ENCODE data around the gene VASH2. TPM values are rescaled to one million over a fixed set of nuclear protein-coding genes. Genes with fewer than 3 reads are reported as not detected.

VASH2 gene
- total RNA-seq, 1 experiment from 2014 or later, result 50.9 TPM

DNA sequence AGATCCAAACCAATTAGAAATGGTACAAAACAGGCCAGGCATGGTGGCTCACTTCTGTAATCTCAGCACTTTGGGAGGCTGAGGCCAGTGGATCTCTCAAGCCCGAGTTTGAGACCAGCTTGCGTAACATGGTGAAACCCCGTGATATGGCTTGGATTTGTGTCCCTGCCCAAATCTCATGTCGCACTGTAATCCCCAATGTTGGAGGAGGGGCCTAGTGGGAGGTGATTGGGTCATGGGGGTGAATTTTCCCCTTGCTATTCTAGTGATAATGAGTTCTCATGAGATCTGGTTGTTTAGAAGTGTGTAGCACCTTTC is 7.0 kb upstream of the VASH2 start:
- H3K36me3 ChIP-seq (replicated peaks; ENCODE audit: control insufficient read depth, insufficient read depth, low read length), result no peaks in the 10 kb centered on the region
- no peak overlapping the region for H3K4me3 ChIP-seq (ENCODE audit: insufficient read depth, low read depth, low read length)
- H3K27me3 ChIP-seq (ENCODE audit: control insufficient read depth, insufficient read depth, low read length), result no peaks in the 10 kb centered on the region
- DNase-seq, result no peak

DNA sequence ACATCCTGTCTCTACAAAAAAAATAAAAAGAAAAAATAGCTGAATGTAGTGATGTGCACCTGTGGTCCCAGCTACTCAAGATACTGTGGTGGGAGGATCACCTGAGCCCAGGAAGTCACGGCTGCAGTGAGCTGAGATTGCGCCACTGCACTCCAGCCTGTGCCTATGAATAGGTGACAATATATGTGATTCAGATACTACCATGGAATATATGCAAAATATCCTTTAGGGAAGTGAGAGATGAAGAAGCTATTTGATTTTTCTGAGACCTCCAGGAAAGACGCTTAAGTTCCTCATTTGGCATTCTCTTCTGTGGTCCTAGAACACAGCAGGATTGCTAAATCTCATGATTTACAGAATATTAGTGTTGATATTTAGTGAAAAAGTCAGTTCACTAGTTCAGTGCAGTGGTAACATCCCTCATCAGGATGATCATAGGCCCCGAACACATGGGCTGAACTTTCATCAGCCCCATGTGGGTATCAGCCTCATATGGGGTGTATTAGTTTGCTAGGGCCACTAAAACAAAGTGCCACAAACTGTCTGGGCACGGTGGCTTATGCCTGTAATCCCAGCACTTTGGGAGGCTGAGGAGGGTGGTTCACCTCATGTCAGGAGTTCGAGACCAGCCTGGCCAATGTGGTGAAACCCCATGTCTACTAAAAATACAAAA is 6.0 kb upstream of the VASH2 start:
- DNase-seq, result no peak
- Histone ChIP-seq H3K36me3 (replicated peaks; ENCODE audit: control insufficient read depth, insufficient read depth, low read length) (no peaks in the 10 kb centered on the region), H3K4me3 (ENCODE audit: insufficient read depth, low read depth, low read length) (no peak overlapping the region), H3K27me3 (ENCODE audit: control insufficient read depth, insufficient read depth, low read length) (peaks cover 4% of the 10 kb centered on the region)

DNA sequence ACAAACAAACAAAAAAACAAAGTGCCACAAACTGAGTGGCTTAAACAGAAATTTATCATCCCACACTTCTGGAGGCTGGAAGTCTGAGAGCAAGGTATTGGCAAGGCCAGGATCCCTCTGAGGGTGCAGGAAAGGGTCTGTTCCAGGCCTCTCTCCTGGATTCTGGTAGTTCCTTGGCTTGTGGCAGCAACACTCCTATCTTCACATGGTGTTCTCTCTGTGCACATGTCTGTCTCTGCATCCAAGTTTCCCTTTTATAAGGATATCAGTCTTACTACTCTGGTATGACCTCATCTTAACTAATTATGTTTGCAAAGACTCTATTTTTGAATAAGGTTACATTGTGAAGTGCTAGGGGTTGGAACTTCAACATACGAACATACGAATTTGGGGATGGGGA is 5.3 kb upstream of the VASH2 start:
- H3K36me3 ChIP-seq (replicated peaks; ENCODE audit: control insufficient read depth, insufficient read depth, low read length), result no peaks in the 10 kb centered on the region
- H3K4me3 ChIP-seq (ENCODE audit: insufficient read depth, low read depth, low read length), result no peak overlapping the region
- no peak for DNase-seq

DNA sequence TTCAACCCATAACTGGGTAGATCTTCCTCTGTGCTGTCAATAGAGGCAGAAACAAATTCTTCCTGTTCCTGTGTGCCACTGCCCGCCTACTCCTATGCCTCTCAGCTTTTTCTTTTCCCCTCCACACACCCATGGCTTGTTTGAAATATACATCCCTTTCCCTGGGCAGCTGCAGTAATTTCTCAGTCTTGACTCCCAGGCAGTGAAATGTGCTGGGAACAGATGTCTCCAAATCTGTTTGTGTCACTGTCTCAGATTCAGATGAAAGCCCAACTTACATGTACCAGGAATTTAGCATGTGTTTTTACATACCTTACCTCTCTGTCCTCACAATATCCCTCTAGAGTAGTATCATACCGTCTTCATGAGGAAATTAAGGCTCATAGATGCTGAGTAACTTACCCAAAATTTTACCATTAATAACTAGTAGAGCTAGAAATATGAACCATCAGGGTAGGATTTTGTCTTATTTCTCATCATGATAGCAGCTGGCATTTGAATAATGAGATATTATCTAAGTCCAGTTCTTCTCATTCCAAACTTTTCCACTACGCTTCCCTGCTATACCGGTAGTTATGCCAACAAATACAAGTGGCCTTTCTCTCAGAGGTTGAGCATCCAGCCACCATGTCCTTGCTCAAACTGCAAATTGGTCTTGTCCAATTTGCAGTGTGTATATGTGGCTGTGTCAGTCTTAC is 4.7 kb upstream of the VASH2 start:
- peaks cover 11% of the 10 kb centered on the region for H3K27me3 ChIP-seq (ENCODE audit: control insufficient read depth, insufficient read depth, low read length)
- no peak overlapping the region for H3K4me3 ChIP-seq (ENCODE audit: insufficient read depth, low read depth, low read length)
- DNase-seq, result no peak
- H3K36me3 ChIP-seq (replicated peaks; ENCODE audit: control insufficient read depth, insufficient read depth, low read length), result no peaks in the 10 kb centered on the region

More for the DNA sequence above, 5.3 kb upstream of the VASH2 start:
- H3K27me3 ChIP-seq (ENCODE audit: control insufficient read depth, insufficient read depth, low read length), result peaks cover 11% of the 10 kb centered on the region

DNA sequence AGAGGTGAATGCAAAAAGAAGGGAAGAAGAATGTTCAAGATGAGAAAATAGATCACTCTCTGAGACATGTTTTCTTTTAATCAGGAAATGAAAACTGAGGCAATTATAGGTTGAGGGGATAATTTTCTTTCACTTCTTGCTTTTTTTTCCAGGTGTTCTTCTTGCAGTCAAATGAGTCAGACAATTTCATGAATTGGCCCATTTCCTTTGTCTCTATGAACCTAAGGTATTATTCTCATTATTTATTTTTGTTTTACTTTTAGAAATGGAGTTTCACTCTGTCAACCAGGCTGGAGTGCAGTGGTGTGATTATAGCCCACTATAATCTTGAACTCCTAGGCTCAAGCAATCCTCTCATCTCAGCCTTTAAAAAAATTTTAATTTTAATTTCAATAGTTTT is 3.5 kb upstream of the VASH2 start:
- H3K4me3 ChIP-seq (ENCODE audit: insufficient read depth, low read depth, low read length), result no peak overlapping the region
- no peak for DNase-seq
- peaks cover 13% of the 10 kb centered on the region for H3K27me3 ChIP-seq (ENCODE audit: control insufficient read depth, insufficient read depth, low read length)
- H3K36me3 ChIP-seq (replicated peaks; ENCODE audit: control insufficient read depth, insufficient read depth, low read length), result peaks cover under 1% of the 10 kb centered on the region

DNA sequence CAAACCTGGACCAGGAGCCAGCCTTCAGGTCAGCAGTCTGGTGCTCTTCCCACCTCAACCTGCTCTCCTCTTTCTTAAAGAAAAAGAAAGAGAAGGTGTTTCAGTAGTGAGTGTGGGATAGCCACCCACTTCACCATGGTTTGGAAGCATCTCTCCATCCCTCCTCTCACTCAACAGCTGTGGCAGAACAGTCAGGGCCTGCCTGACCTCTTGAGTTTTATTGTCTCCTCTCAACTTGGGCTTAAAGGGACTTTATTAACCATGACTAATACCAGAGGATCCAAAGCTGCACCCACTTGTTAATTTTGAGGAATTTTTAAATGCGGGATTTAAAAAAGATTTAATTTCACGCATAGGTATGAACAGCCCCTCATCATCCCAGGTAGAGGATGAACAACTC is 570 bp upstream of the VASH2 start:
- Histone ChIP-seq H3K4me3 (ENCODE audit: insufficient read depth, low read depth, low read length) (peak overlapping the region; percentile 95), H3K27me3 (ENCODE audit: control insufficient read depth, insufficient read depth, low read length) (peaks cover 13% of the 10 kb centered on the region), H3K36me3 (replicated peaks; ENCODE audit: control insufficient read depth, insufficient read depth, low read length) (peaks cover 15% of the 10 kb centered on the region)
- DNase-seq, result no peak

DNA sequence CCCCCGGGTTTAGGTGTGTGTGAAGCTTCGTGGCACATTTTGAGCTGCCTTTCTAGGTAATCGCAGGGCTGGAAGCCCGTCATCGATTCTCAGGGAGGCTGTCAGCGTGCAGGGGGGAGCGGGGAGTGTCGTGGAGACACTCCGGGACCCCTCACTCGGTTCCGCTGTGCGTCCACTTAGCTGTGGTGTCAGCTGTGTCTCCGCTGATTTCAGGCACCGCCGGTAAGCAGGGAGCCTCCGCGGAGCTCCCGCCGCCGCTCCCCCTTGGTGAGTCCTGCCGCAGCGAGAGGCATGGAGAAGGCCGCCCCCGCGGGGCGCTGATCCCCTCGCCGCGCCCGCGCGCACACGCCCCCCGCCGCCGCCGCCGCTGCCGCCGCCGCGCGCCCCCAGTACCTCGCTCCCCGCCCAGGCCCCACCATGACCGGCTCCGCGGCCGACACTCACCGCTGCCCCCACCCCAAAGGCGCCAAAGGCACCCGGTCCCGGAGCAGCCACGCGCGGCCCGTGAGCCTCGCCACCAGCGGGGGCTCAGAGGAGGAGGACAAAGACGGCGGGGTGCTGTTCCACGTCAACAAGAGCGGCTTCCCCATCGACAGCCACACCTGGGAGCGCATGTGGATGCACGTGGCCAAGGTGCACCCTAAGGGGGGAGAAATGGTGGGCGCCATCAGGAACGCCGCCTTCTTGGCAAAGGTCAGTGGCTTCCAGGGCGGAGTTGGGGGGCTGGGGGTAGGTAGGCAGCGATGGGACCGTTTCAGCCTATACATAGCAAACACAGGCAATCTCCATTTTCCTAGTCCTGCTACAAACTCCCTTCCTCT is 995 bp downstream of the VASH2 start:
- DNase-seq, result peak; percentile 73
- peaks cover 13% of the 10 kb centered on the region for H3K27me3 ChIP-seq (ENCODE audit: control insufficient read depth, insufficient read depth, low read length)
- H3K4me3 ChIP-seq (ENCODE audit: insufficient read depth, low read depth, low read length), result peak overlapping the region; percentile 95
- H3K36me3 ChIP-seq (replicated peaks; ENCODE audit: control insufficient read depth, insufficient read depth, low read length), result peaks cover 27% of the 10 kb centered on the region

DNA sequence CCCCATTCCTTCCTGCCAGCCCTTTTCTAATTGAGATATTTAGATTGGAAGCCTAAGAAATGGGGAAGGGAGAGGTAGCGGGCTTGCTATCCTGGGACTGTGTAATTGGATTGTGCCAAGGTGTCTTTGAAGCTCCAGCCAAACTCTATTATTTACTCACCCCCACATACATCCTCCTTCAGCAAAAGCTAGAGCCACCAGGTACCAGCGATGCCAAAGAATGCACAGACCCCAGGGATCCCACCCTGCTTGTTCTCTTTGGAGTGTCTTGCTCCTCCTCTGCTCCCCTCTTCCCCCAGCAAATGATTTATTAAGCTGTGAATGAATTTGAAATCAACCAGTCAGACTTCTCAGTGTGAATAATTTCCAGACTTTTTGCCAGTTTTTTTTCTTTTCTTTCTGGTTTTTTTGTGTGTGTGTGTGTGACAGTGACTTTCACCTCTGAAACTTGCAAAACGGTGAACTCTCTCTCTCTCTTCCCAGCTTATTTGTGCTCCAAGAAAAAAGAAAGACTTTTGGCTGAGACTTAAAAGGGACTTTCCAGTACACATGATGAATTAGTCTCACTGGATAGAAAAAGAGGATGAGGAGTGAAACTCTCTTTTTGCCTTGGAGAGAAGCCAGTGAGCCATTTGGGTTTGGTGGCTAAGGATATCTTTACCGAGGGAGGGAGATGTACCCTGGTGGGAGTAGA is 1.8 kb downstream of the VASH2 start:
- Histone ChIP-seq H3K36me3 (replicated peaks; ENCODE audit: control insufficient read depth, insufficient read depth, low read length) (peaks cover 31% of the 10 kb centered on the region), H3K27me3 (ENCODE audit: control insufficient read depth, insufficient read depth, low read length) (peaks cover 13% of the 10 kb centered on the region), H3K4me3 (ENCODE audit: insufficient read depth, low read depth, low read length) (peak overlapping the region; percentile 95)
- DNase-seq, result no peak

DNA sequence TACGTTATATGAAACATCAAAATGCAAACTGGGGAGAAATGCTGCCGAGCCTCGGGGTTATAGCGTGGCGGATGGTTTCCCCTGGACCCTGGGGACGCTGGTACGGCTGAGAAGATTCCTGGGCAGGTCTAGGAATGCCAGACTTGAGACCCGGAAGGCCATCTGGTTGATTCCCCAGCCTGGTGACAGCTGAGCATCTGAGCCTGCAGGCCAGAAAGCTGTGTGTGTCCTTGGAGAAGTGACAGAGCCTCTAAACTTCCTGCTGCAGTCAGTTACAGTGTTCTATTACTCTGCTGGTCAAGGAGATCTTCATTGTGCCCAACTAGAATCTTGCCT is 2.3 kb downstream of the VASH2 start:
- DNase-seq, result no peak
- peaks cover 31% of the 10 kb centered on the region for H3K36me3 ChIP-seq (replicated peaks; ENCODE audit: control insufficient read depth, insufficient read depth, low read length)
- H3K4me3 ChIP-seq (ENCODE audit: insufficient read depth, low read depth, low read length), result no peak overlapping the region; the same call in 1 of the 2 replicates
- H3K27me3 ChIP-seq (ENCODE audit: control insufficient read depth, insufficient read depth, low read length), result peaks cover 13% of the 10 kb centered on the region

DNA sequence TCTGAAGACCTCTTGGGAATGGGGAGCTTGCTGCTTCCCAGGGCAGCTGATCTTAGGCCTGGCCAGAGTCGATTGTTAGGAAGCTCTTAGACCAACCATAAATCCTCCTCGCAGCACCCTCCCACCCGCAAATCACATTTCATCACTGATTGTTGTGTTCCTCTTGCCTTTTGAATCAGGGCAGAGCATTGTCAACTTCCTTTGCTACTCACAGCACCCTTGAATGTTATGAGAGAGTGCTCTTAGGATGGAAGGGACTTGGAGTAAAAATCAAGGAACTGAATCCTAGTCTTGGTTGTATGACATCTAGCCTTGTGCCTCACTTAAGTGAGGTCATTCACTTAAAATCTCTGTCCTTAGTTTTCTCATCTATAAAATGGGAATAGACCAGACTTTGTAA is 3.0 kb downstream of the VASH2 start:
- H3K36me3 ChIP-seq (replicated peaks; ENCODE audit: control insufficient read depth, insufficient read depth, low read length), result peaks cover 37% of the 10 kb centered on the region
- no peak for DNase-seq
- peaks cover 13% of the 10 kb centered on the region for H3K27me3 ChIP-seq (ENCODE audit: control insufficient read depth, insufficient read depth, low read length)
- H3K4me3 ChIP-seq (ENCODE audit: insufficient read depth, low read depth, low read length), result no peak overlapping the region

DNA sequence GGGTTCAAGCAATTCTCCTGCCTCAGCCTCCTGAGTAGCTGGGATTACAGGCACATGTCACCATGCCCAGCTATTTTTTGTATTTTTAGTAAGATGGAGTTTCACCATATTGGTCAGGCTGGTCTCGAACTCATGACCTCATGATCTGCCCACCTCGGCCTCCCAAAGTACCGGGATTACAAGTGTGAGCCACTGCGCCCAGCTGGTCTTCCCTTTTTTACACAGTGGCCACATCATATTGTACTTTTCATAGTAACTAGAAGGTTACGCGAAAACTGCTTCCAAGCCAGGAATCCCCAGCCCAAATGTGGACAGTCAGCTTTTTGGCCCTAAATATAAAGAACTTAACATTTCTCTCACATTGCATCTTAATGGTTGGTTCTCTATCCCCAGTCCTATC is 4.2 kb downstream of the VASH2 start:
- no peak for DNase-seq
- Histone ChIP-seq H3K27me3 (ENCODE audit: control insufficient read depth, insufficient read depth, low read length) (peaks cover 7% of the 10 kb centered on the region), H3K4me3 (ENCODE audit: insufficient read depth, low read depth, low read length) (no peak overlapping the region), H3K36me3 (replicated peaks; ENCODE audit: control insufficient read depth, insufficient read depth, low read length) (peaks cover 48% of the 10 kb centered on the region)

DNA sequence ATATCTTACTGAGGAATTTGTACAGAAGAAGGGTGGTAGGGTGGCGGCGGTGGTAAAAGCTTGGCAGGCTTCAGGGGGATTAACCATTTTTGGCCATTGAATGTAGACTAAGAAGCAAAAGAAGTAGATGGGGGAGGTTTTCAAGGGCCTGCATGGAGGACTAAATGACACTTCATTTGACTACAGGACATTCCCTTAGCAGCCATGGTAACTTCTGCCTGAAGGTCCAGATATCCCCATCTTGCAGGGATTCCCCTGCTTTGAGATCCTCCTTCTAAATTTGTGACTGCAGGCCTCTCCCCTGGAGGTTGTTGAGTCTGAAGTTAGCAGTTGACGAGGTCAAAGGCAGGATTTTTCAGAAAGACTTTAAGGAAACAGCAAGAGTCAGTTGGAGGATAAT is 4.8 kb downstream of the VASH2 start:
- Histone ChIP-seq H3K27me3 (ENCODE audit: control insufficient read depth, insufficient read depth, low read length) (peaks cover 2% of the 10 kb centered on the region; the same call in 1 of the 2 replicates), H3K36me3 (replicated peaks; ENCODE audit: control insufficient read depth, insufficient read depth, low read length) (peaks cover 50% of the 10 kb centered on the region), H3K4me3 (ENCODE audit: insufficient read depth, low read depth, low read length) (no peak overlapping the region)
- DNase-seq, result no peak

DNA sequence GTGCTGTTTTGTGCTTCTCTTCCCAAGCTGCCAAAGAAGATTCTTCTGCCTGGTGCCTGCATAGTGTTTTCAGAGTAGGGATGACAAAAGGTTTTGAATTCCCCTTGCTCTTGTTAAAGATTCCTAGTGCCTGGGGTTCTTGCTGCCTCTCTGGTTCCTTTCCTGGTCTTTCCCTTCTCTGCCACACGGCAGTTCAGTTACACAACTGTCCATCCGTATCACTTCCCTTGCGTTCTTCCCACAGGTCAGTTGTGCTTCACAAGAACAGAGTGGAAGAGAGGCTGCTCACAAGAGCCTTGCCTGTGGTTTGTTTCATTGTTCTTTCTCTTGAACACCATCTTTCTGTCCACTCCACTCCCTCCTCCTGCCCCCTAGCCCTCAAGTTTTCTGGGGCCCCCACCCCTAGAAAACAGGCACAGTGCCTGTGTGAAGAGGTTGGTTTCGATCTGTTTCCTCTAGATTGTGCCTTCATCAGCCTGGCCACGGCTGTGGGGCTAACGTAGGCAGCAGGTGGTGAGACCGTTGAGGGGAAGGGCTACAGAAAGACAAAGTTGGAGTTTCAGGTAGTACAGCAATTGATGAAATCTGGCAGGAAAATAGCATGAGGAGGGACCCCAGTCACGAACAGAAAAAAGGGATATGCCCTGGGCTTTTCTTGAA is 5.8 kb downstream of the VASH2 start:
- Histone ChIP-seq H3K4me3 (ENCODE audit: insufficient read depth, low read depth, low read length) (no peak overlapping the region), H3K36me3 (replicated peaks; ENCODE audit: control insufficient read depth, insufficient read depth, low read length) (peaks cover 58% of the 10 kb centered on the region), H3K27me3 (ENCODE audit: control insufficient read depth, insufficient read depth, low read length) (peaks cover 2% of the 10 kb centered on the region; the same call in 1 of the 2 replicates)
- no peak for DNase-seq

DNA sequence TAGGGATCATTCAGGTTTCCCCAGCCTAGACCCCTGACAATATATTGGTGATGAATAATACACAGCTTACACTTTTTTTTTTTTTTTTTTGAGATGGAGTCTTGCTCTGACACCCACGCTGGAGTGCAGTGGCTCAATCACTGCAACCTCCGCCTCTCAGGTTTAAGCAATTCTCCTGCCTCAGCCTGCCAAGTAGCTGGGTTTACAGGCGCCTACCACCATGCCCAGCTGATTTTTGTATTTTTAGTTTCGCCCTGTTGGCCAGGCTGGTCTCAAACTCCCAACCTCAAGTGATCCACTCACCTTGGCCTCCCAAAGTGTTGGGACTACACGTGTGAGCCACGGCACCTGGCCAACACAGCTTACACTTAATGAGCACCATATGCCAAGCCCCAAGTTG is 7.2 kb downstream of the VASH2 start:
- peaks cover 63% of the 10 kb centered on the region for H3K36me3 ChIP-seq (replicated peaks; ENCODE audit: control insufficient read depth, insufficient read depth, low read length)
- no peak for DNase-seq
- H3K27me3 ChIP-seq (ENCODE audit: control insufficient read depth, insufficient read depth, low read length), result no peaks in the 10 kb centered on the region
- no peak overlapping the region for H3K4me3 ChIP-seq (ENCODE audit: insufficient read depth, low read depth, low read length)
